Stimulated activated CD8-positive, alpha-beta memory T cell treated with anti-CD3 and anti-CD28 coated beads, Interleukin-4, amount 100 ng/mL, for 24 hours (primary cell): ENCODE measurements around the gene ERCC2.

ENCODE experiments used
- DNase-seq: peaks from one replicate; pipeline ENCODE4 v3.0.0-alpha.2; 2020; ENCODE audit warnings: low read depth

ERCC2 gene

GRCh38 chr19:45401815-45402214 lies 31.4 kb upstream of the ERCC2 start:
- DNase-seq, result no peak

- no peak for DNase-seq
Measured at GRCh38 chr19:45400192-45400591, 29.8 kb upstream of the ERCC2 start.

- no peak for DNase-seq
Measured at GRCh38 chr19:45395821-45396617, 25.6 kb upstream of the ERCC2 start.

- no peak for DNase-seq
Measured at GRCh38 chr19:45391871-45392665, 21.7 kb upstream of the ERCC2 start.

GRCh38 chr19:45391346-45391745 lies 21.0 kb upstream of the ERCC2 start:
- DNase-seq, result no peak

- no peak for DNase-seq
Measured at GRCh38 chr19:45385392-45386221, 15.2 kb upstream of the ERCC2 start.

- no peak for DNase-seq
Measured at GRCh38 chr19:45382426-45382825, 12.1 kb upstream of the ERCC2 start.

GRCh38 chr19:45380107-45380506 lies 9.7 kb upstream of the ERCC2 start:
- no peak for DNase-seq

- DNase-seq, result no peak
Measured at GRCh38 chr19:45376045-45376724, 5.8 kb upstream of the ERCC2 start.

GRCh38 chr19:45368737-45369340 lies 1.5 kb downstream of the ERCC2 start:
- DNase-seq, result no peak

- no peak for DNase-seq
Measured at GRCh38 chr19:45368127-45368526, 2.2 kb downstream of the ERCC2 start.

- DNase-seq, result no peak
Measured at GRCh38 chr19:45364696-45365095, 5.7 kb downstream of the ERCC2 start.

- DNase-seq, result no peak
Measured at GRCh38 chr19:45363861-45364459, 6.4 kb downstream of the ERCC2 start.

GRCh38 chr19:45362291-45362690 lies 8.1 kb downstream of the ERCC2 start:
- DNase-seq, result no peak

- DNase-seq, result no peak
Measured at GRCh38 chr19:45361608-45362007, 8.8 kb downstream of the ERCC2 start.

- no peak for DNase-seq
Measured at GRCh38 chr19:45358213-45358792, 12.1 kb downstream of the ERCC2 start.

- DNase-seq, result no peak
Measured at GRCh38 chr19:45357445-45357783, 13.0 kb downstream of the ERCC2 start.

- DNase-seq, result no peak
Measured at GRCh38 chr19:45356760-45357444, 13.5 kb downstream of the ERCC2 start.

GRCh38 chr19:45355910-45356309 lies 14.5 kb downstream of the ERCC2 start:
- DNase-seq, result no peak

GRCh38 chr19:45355402-45355801 lies 15.0 kb downstream of the ERCC2 start:
- DNase-seq, result no peak
